HG02938 (cell line): ENCODE data around the gene CHST2.
A peak's percentile ranks its signal among the peaks of the same experiment; 100 is the strongest.

Source experiments
- ATAC-seq: cut with Tn5 transposase; IDR thresholded peaks from one replicate; pipeline ENCODE4 v1.9.1; 2021; ENCODE audit warnings: mild to moderate bottlenecking, moderate library complexity; ENCODE audit not compliant: unreplicated experiment

Gene CHST2

GRCh38 chr3:143128227-143128955, 8.8 kb downstream of the CHST2 start:
- ATAC-seq, result no peak

GRCh38 chr3:143132246-143132980, 12.8 kb downstream of the CHST2 start:
- ATAC-seq, result no peak

- no peak for ATAC-seq
These were observed 14.9 kb downstream of the CHST2 start for GRCh38 chr3:143134471-143134870.

GRCh38 chr3:143135150-143135549, 15.6 kb downstream of the CHST2 start:
- ATAC-seq, result no peak

GRCh38 chr3:143137435-143138036, 18.0 kb downstream of the CHST2 start:
- ATAC-seq, result no peak

GRCh38 chr3:143138953-143139352, 19.4 kb downstream of the CHST2 start:
- no peak for ATAC-seq

- no peak for ATAC-seq
These were observed 20.2 kb downstream of the CHST2 start for GRCh38 chr3:143139762-143140161.

- ATAC-seq, result no peak
These were observed 21.0 kb downstream of the CHST2 start for GRCh38 chr3:143140550-143140949.

- no peak for ATAC-seq
These were observed 22.8 kb downstream of the CHST2 start for GRCh38 chr3:143142354-143142753.

- no peak for ATAC-seq
These were observed 26.3 kb downstream of the CHST2 start for GRCh38 chr3:143145906-143146305.

GRCh38 chr3:143146486-143147274, 27.1 kb downstream of the CHST2 start:
- ATAC-seq, result no peak

GRCh38 chr3:143147707-143148106, 28.1 kb downstream of the CHST2 start:
- ATAC-seq, result no peak

GRCh38 chr3:143150071-143150470, 30.5 kb downstream of the CHST2 start:
- no peak for ATAC-seq

- ATAC-seq, result no peak
These were observed 31.6 kb downstream of the CHST2 start for GRCh38 chr3:143151004-143151731.

GRCh38 chr3:143152043-143152442, 32.5 kb downstream of the CHST2 start:
- ATAC-seq, result no peak

GRCh38 chr3:143155756-143156155, 36.2 kb downstream of the CHST2 start:
- no peak for ATAC-seq

GRCh38 chr3:143158014-143158988, 38.7 kb downstream of the CHST2 start:
- peak; percentile 77 for ATAC-seq

GRCh38 chr3:143160437-143160836, 40.9 kb downstream of the CHST2 start:
- ATAC-seq, result no peak

GRCh38 chr3:143163562-143164100, 44.1 kb downstream of the CHST2 start:
- no peak for ATAC-seq
